Thyroid gland (tissue), 4 donors: ENCODE measurements around the gene CARMIL1. TPM values are rescaled to one million over a fixed set of nuclear protein-coding genes. Genes with fewer than 3 reads are reported as not detected.

Experiments used
- DNase-seq, 2 donors: peaks; one replicate each; pipeline ENCODE4 v3.0.0-alpha.2; 2019
- H3K27ac ChIP-seq, 3 donors: fragments of 200-600 bp; sonication (generic); 1 replicate in 2 of 3; 2 replicates in 1 of 3; pipeline ENCODE4 v1.5.1; 2016 to 2019; ENCODE audit warnings: mild to moderate bottlenecking in 1 of 3, moderate library complexity in 1 of 3
- H3K27me3 ChIP-seq: fragments of 200-600 bp; sonication (generic); one replicate; pipeline ENCODE4 v1.5.1; 2019
- H3K36me3 ChIP-seq, 2 donors: fragments of 200-600 bp; sonication (generic); one replicate each; pipeline ENCODE4 v1.5.1; 2016 to 2019
- H3K4me1 ChIP-seq, 2 donors: fragments of 200-600 bp; sonication (generic); one replicate each; pipeline ENCODE4 v1.5.1; 2017 to 2019
- H3K4me3 ChIP-seq, 3 donors: fragments of 200-600 bp; sonication (generic); replicated peaks in 1 of 3; 1 replicate in 2 of 3; 2 replicates in 1 of 3; pipeline ENCODE4 v1.5.1; 2016; ENCODE audit warnings: mild to moderate bottlenecking in 1 of 3
- H3K9me3 ChIP-seq: fragments of 200-600 bp; sonication (generic); one replicate; pipeline ENCODE4 v1.5.1; 2017
- POLR2A ChIP-seq, 2 donors: fragments of 450-650 bp; IDR thresholded peaks; one replicate each; pipeline ENCODE4 v1.6.1; 2017; ENCODE audit warnings: antibody characterized with exemption in 2 of 2, mild to moderate bottlenecking in 2 of 2, moderate library complexity in 1 of 2
- WGBS, 2 donors: methylation state at CpG; one replicate each; pipeline ENCODE4 v1.1.5; 2017; 5-methylcytosine and 5-hydroxymethylcytosine counted together
- intact Hi-C: fragments of 100-400 bp; cut with DNase I; formaldehyde crosslinking; loops from one replicate; pipeline ENCODE4 v1.15.1; 2023
- total RNA-seq, 4 donors: library from RNA; depleted of rRNA; stranded (reverse); fragments of >200 nt; gene quantifications; one replicate each; pipeline ENCODE4 v1.2.3, GENCODE V29; 2016
- TF ChIP-seq, protein P1 (sequence below), 6 experiments: fragments of 200-600 bp in 3 of 6; fragments of 450-650 bp in 3 of 6; sonication (generic) in 3 of 6; IDR thresholded peaks; one replicate each; pipeline ENCODE4 v1.5.1; 2016 to 2019; ENCODE audit warnings: antibody characterized with exemption in 6 of 6, mild to moderate bottlenecking in 2 of 6, inconsistent platforms in 1 of 6, moderate library complexity in 1 of 6

Gene CARMIL1
- total RNA-seq, 4 donors from 2014 or later: 24.7 to 34.4 (median 30.7) TPM

DNA sequence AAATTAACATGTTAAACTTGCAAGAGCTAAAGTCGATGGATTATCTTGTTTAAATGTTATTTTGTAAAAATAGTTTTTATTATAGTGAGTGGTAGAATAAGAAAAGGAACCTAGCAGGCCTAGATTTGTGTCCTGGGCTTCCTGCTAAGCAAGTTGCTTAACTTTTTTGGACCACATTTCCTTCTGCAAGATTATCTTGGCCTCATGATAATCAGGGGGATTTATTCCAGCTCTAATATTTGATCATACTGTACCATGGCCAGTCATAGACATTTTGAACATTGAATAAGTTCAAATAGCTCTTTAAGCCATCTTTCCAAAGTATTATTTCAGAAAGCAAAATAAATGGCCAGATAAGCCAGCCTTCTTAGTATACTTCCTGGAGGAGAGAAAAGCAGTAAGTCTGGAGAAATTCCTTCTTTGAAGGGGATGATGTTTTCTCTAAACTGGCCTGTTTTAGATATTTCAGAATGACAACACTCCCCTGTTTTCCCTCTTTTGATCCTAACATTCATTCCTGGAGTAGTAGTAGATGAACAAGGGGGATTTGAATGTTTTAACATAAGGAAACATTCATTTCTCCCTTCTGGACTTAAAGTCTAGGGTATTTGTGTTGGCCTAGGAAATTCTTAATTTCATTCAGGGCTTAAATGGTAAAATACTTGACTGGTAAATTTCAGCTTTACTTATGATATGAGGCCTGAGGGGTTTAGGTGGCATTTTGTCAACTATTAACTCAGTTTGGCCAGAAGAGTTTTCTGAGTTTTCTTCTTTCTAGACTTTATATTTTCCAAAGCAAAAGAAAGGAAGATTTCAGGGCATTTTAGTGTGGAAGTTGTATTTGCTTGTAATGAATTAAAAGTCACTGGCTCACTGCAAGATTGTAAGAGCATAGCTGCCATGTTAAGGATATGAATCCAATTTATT lies 264.1 kb downstream of the CARMIL1 start:
- Histone ChIP-seq H3K27me3 (no peaks in the 10 kb centered on the region), H3K4me3 (no peak overlapping the region), H3K9me3 (no peaks in the 10 kb centered on the region), H3K27ac (no peak overlapping the region), H3K36me3 (peaks cover 0 to 4% of the 10 kb centered on the region in 2 donors), H3K4me1 (no peaks in the 10 kb centered on the region)
- no peak for TF ChIP-seq POLR2A (IDR thresholded peaks at IDR 0.05)
- TF ChIP-seq, protein P1, sequence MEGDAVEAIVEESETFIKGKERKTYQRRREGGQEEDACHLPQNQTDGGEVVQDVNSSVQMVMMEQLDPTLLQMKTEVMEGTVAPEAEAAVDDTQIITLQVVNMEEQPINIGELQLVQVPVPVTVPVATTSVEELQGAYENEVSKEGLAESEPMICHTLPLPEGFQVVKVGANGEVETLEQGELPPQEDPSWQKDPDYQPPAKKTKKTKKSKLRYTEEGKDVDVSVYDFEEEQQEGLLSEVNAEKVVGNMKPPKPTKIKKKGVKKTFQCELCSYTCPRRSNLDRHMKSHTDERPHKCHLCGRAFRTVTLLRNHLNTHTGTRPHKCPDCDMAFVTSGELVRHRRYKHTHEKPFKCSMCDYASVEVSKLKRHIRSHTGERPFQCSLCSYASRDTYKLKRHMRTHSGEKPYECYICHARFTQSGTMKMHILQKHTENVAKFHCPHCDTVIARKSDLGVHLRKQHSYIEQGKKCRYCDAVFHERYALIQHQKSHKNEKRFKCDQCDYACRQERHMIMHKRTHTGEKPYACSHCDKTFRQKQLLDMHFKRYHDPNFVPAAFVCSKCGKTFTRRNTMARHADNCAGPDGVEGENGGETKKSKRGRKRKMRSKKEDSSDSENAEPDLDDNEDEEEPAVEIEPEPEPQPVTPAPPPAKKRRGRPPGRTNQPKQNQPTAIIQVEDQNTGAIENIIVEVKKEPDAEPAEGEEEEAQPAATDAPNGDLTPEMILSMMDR (IDR thresholded peaks at IDR 0.05): no peak
- 75 to 76% methylated on average over 1 of the region's 1 CpG for WGBS, 2 donors
- no peak for DNase-seq
- intact Hi-C loops: no loop called here

DNA sequence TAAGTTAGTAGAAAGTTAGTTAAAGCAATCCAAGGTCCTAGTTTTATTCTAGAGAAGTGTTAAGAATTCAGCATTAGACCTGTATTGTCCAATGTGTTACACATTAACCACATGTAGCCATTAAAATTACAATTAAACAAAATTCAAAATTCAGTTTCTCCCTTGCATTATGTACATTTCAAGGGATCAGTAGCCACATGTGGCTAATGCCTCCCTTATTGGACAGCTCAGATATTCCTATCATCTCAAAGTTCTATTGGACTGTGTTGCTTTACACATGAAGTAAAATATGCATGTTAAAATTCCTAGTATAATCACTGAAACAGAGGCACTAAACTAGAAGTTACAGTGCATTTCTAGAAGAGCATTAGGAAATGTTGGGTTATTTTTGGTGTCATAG lies 265.7 kb downstream of the CARMIL1 start:
- no peak for DNase-seq
- H3K4me3 ChIP-seq: no peak overlapping the region

GRCh38 chr6:25547797-25548196 lies 268.6 kb downstream of the CARMIL1 start:
- no peaks in the 10 kb centered on the region for H3K27me3 ChIP-seq
- no peak overlapping the region for H3K27ac ChIP-seq
- 46 to 58% methylated on average over 2 of the region's 2 CpGs for WGBS, 2 donors
- no peak for TF ChIP-seq POLR2A (IDR thresholded peaks at IDR 0.05)
- TF ChIP-seq, protein P1 (IDR thresholded peaks at IDR 0.05): no peak
- H3K4me1 ChIP-seq: no peaks in the 10 kb centered on the region
- no peak for DNase-seq
- intact Hi-C loops: no loop called here
- H3K4me3 ChIP-seq: no peak overlapping the region
- no peaks in the 10 kb centered on the region for H3K9me3 ChIP-seq
- no peaks in the 10 kb centered on the region for H3K36me3 ChIP-seq

More for the DNA sequence above, 265.7 kb downstream of the CARMIL1 start:
- intact Hi-C loops: no loop called here
- Histone ChIP-seq H3K9me3 (no peaks in the 10 kb centered on the region), H3K4me1 (no peaks in the 10 kb centered on the region), H3K27ac (no peak overlapping the region), H3K27me3 (no peaks in the 10 kb centered on the region), H3K36me3 (peaks cover 0 to 1% of the 10 kb centered on the region in 2 donors)
- TF ChIP-seq POLR2A (IDR thresholded peaks at IDR 0.05): no peak
- TF ChIP-seq, protein P1 (IDR thresholded peaks at IDR 0.05): no peak

- Histone ChIP-seq H3K27ac (no peak overlapping the region), H3K4me1 (no peaks in the 10 kb centered on the region), H3K4me3 (no peak overlapping the region), H3K9me3 (no peaks in the 10 kb centered on the region), H3K36me3 (no peaks in the 10 kb centered on the region), H3K27me3 (no peaks in the 10 kb centered on the region)
- TF ChIP-seq, protein P1 (IDR thresholded peaks at IDR 0.05): no peak
- no peak for TF ChIP-seq POLR2A (IDR thresholded peaks at IDR 0.05)
- intact Hi-C loops: no loop called here
- DNase-seq: no peak
- WGBS, 2 donors: 73 to 82% methylated on average over 2 of the region's 2 CpGs
Observed at GRCh38 chr6:25548451-25548850, 269.3 kb downstream of the CARMIL1 start.

GRCh38 chr6:25550631-25551030 lies 271.5 kb downstream of the CARMIL1 start:
- DNase-seq: no peak
- Histone ChIP-seq H3K27ac (no peak overlapping the region), H3K36me3 (no peaks in the 10 kb centered on the region), H3K9me3 (no peaks in the 10 kb centered on the region), H3K4me1 (no peaks in the 10 kb centered on the region), H3K4me3 (no peak overlapping the region), H3K27me3 (no peaks in the 10 kb centered on the region)
- 94 to 95% methylated on average over 11 of the region's 11 CpGs for WGBS, 2 donors
- intact Hi-C loops: loop anchor here (10.0 kb wide), 1 partner anchor 326 kb away; no protein-coding TSS in a partner anchor
- TF ChIP-seq POLR2A (IDR thresholded peaks at IDR 0.05): no peak
- TF ChIP-seq, protein P1 (IDR thresholded peaks at IDR 0.05): no peak
